GM21447 (cell line): Measurements from ENCODE around the gene FOXJ3.

ENCODE experiments used
- ATAC-seq: cut with Tn5 transposase; IDR thresholded peaks from one replicate; pipeline ENCODE4 v1.9.1; 2021; ENCODE audit not compliant: unreplicated experiment

The FOXJ3 gene

DNA sequence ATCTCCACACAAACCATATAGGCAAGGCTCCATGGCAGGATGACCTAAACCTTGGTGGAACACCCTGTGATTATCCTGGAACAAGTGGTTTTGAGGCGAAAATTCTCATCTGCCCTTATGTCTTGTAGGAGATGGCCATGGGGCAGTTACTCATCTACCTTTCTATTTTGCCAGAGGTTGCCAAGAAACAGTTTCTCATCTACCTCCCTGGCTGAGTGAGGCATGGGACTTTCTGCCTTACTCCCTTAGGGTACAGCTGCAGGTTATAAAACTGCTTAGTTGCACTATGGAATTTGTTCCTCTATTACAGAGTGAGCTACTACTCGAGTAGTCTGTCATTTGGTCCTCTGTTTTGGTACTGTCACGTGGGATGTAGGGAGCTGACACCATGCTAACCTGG is 139.2 kb downstream of the FOXJ3 start:
- no peak for ATAC-seq

DNA sequence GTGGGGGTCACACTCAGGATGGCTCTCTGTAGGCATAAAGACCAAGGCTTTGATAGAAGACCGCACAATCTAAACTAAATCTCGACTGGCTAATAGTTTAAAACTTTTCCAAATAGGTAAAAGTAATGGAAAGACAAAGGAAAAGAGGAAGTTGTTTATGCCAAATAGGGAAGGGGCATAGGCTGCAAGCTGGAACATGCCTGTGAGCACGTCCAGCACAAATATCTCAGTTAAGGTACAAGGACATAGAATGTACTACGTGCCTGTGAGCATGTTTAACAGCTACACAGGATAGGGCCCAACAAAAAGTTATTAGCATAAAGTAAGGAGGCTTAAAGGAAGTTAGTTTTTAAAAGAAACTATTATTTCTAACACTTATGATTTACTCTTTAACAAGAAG is 142.9 kb downstream of the FOXJ3 start:
- ATAC-seq: no peak

DNA sequence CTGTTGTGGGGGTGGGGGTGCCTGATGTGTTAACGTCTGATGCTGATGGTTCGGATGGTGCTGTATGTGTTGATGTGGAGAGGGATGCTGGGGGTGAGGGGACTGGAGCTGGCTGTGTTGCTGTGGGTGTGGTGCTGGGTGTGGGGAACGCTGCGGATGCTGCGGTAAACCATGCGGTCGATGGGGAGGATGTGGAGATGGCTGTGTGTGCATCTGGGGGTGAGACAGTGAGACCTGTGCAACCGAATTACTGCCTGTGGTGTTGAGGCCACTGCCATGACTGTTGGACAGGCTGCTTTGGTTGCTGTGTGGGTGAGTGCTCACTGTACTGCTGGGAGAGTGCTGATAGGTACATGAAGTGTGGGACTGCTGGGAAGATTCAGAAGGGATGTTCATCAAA is 143.7 kb downstream of the FOXJ3 start:
- ATAC-seq: no peak

DNA sequence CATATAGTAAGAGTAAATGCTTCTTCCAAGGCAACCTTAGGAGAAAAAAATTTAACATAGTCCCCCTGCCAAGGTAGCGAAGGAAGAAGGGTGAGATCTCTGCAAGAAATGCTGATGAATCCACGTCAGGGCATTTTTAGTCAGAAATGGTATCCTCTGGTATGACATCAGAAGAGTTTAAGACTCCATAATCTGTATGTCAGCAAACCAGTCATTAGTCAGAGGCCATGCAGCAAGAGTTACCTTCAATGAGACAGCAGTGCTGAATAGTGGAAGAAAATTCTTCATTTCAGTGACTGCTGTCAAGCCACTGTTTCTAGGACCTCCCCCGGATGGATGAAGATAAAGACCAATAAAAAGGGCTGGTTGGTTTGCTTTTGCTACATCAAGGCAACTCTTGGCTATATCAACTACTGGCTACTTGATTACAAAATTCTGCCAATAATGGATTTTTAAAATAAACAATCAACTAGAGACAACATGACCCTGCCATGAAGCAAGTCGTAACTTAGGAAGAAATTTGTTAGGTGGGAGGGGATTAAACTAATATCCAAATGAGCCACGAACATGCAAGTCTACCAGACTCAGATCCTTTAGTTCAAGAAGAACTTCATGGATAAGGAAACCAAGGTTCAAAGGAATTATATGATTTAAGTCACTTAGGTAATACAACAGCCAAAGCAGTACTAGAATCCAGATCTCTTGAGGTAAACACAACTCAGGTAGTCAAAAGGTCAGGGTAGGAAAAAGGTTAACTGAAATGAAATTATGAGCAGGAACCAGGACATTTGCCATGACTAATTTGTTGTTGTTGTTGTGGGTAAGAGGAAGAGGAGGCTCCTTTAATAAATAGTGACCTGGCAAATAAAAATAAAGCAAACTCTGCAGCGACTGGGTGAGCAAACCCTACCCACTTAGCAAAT is 144.8 kb downstream of the FOXJ3 start:
- no peak for ATAC-seq

DNA sequence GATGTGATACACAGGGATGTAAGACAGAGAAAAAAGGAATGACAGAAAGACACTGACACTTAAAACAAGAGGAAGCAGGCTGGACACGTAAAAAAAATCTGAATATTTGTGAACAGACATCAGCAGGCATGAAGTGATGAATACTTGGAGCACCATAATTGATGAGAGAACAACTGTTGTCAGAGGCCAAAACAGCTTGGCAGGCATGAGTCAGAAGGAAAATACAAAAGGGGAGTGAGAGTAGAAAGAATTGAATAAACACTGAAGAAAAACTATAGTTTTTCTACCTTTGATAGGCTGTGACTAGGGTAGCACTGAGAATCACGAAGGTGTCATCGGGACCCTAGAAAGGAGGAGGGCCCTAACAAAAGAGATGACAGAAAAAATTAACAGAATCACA is 148.9 kb downstream of the FOXJ3 start:
- no peak for ATAC-seq

DNA sequence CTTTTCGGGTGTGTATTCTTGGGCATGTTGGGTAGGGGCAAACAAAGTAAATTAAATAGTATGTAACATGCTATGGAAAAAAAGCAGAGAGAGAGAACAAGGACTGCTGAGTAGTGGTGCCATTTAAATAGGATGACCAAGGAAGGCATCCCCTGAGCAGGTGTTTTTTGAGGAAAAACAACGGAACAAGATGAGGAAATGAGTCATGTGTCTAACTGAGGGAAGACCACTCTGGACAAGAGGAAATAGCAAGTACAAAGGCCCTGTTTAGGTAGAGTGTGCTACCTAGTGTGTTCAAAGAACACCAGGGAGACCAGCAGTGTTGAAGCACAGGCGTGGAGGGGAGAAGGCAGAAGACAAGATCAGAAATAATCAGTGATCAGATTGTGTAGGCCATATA is 150.4 kb downstream of the FOXJ3 start:
- no peak for ATAC-seq

DNA sequence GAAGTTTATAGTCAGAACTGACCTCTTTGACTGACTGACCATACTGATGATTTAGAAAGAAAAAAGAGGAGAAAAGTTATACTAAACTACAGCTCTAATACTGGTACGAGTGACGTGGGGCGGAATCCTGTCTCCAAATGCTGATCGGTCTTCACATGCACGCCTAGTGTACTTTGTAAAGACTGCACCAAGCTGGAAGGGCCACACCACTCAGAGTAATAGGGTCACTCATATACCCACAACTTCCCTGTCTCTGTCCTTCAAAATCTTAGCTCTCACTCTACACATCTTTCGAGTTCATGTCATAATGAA is 151.1 kb downstream of the FOXJ3 start:
- ATAC-seq: no peak

DNA sequence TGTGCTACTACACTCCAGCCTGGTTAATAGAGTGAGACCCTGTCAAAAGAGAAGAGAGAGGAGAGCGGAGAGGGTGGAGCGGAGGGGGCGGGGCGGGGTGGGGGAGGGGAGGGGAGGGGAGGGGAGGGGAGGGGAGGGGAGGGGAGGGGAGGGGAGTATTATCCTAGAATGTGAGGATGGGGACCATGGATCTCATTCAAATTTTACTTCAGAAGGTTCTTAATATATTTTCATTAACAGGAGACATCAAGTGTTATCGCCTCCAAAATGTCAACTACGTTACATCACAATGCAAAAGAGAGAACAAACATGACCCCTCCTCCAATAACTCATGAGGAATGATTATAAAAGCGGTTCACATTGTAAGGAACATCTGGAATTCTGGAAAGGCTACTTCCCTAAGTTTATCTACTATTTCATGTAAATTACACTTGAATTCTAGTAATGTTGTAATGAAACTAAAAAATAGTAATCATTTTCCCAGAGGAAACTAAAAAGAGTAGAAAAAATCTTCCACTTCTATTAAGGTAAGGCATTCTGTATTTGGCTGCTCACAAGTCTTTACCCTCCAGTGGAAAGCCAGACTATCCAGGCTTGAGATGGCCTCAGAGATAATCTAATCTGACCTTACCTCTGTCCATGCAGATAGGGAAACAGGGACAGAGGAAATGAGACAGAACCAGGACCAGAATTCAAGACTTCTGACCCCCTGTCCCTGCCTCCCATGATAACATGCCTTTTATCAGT is 151.7 kb downstream of the FOXJ3 start:
- no peak for ATAC-seq

DNA sequence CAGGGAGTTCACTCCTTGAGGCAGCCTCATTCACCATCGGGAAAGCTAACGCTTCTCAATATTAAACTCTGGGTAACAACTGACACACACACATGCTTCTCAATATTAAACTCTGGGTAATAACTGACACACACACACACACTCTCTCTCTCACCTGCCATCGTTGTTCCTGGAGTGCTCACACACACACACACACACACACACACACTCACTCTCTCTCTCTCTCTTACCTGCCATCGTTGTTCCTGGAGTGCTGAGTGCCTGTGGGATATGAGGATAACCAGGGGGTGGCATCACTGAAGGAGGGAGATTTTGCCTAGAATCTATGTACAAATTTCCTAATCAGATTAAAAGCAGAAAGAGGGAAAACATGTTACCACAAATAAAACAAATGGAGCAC is 153.3 kb downstream of the FOXJ3 start:
- no peak for ATAC-seq

DNA sequence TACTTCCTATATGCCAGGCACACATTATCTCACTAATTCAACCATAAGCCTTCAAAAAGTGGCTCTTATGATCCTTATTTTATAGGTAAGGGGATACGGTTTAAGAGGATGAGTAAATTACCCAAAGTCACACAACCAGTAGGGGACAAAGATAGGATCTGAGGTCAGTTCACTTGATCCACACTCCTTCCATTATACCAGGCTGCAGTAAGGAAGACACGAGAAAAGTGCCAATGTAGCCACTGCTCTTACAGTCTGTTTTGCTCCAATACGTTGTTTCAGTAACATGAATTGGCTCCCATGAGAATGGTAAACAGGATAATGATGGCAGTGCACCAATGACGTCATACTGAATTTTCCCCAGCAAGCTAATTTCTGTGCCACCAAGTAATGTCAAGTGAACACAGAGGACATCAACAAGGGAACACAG is 155.1 kb downstream of the FOXJ3 start:
- no peak for ATAC-seq

DNA sequence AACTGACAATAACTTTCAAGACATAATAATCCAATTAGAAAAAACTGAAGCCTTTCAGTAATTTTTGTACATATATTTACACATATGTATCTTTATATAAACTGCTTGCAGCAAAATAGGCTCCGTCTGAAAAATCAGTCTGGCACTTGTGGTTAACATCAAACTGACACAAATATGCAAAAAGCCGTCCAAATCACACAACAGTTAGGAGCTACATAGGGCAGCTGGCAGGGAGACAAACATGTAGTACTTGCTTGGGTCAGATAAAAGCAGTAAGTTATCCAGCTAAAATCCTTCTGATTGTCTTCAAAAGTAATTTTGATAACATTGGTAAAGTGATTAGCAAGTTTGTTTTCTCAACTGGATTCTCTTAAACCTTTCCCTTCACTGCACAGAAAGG is 155.8 kb downstream of the FOXJ3 start:
- no peak for ATAC-seq

DNA sequence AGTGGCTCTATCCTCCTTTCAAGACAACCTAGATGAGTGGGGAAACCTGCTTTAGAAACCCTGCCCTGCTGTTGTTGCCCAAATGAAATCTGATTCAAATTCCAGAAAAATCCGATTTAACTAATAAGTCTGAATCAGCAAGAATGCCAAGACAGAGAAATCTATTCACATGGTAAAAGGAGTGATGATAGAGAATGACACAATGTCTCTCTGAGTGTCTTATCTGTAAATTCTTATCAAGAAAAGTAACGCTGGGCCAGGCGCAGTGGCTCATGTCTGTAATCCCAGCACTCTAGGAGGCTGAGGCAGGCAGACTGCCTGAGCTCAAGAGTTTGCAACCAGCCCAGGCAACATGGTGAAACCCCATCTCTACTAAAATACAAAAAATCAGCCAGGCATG is 156.8 kb downstream of the FOXJ3 start:
- no peak for ATAC-seq

DNA sequence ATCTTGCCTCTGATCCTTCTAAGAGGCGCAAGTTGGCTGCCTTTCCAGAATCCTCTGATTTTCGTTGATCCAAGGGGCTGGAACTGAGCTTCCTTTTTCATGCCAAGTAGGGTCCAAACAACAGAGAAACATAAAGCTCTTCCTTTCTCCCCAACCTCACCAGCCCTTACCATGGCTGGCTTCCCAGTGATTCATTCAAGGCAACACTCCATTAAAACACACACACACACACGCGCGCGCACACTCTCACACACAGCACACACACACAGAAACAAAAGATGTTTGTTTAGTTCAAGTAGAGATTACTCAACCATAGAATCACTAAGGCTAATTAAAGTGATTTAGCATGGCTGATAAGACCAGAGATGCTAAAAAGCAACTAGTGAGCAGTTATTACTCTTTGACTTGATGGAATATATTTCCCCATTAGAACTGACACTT is 157.5 kb downstream of the FOXJ3 start:
- ATAC-seq: no peak

DNA sequence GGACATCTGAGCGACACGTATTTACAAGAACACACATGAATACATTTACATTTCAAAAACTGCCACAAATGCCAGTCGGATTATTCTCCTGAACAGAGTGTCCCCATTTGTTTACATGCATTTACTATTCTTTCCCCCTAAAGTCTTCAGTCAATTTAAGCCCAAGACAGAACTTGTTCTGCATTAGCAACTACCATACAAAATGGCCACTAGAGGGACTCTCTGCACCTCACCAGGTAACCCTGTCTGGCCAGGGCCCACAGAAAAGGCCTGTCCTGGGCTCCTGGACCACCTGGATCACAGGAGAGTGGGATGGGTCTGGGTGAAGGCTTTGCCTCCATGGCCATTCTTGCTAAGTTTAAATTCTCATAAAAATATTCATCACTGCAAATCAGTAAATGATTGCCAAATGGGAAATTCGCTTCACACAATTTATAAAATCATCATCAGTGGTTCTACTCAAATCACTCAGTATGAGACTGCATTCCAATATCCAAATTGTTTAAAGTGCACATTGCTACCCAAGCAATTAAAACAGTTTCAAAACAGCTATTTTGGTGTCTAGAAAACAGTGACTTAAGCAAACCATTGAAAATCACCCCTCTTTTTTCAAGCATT is 158.0 kb downstream of the FOXJ3 start:
- no peak for ATAC-seq

DNA sequence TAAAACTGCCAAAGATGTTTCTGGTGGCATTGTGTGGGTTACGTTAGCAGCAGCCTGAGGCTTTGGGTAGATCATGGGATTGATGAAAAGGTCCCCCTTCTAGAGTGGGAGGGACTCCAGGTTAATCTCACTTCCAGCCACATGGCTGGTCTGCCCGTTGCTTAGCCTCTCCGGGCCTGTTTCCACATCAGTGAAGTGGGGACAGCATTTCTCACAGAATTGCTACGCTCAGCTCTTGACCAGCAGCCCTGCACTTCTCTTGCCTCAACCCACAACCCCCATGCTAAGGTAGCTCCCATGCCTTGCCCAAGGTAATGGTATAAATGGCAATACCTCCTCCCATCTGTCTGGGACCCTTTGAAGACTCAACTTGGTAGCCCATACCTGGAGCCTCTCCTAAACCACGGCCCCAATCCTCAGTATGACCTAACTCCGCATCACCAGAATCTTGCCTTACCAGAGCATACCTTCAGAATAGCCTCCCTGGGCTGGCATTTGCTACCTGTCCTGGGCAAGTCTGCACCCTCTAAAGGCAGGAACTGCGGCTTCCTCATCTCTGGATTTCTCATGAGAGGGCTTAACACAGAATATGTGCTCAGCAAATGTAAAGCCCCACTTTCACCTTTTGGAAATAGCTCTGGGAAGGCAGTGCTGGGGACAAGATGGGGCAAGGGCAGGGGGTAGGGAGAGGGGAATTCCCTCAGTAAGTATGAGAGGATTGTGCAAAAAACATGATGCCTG is 159.6 kb downstream of the FOXJ3 start:
- ATAC-seq: no peak

DNA sequence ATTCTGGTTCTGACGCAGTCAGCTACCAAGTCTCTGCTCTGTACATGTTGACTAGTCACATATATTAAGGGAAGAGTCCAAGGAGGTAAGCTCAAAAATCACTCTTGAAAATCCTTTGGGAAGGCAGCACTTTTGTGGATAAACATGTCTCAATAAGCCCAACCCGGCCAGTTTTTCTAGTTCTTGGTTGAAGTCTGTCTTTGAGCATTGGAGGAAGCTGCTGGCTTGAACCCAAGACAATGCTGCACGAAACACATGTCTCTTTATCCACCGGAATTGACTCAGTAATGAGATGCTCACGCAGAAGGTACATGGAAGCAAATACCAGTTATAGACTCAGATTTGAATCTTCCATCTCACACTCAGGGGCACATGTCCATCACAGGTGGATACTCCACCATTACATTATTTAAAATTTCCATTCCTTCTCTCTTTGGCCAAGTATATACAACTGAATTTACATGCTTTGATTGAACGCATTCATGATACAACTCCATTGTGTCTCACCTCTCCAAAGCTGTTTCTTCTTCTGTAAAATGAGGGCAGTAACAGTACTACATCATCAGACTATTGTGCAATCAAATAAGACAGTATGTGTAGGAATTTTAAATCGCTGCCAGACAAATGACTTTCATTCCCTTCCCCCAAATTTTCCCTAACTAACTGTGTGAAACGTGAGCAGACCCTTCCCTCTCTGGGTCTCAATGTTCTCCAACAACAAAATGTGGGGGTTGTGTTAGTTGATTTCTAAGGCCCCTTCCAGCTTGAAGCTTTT is 160.9 kb downstream of the FOXJ3 start:
- no peak for ATAC-seq

DNA sequence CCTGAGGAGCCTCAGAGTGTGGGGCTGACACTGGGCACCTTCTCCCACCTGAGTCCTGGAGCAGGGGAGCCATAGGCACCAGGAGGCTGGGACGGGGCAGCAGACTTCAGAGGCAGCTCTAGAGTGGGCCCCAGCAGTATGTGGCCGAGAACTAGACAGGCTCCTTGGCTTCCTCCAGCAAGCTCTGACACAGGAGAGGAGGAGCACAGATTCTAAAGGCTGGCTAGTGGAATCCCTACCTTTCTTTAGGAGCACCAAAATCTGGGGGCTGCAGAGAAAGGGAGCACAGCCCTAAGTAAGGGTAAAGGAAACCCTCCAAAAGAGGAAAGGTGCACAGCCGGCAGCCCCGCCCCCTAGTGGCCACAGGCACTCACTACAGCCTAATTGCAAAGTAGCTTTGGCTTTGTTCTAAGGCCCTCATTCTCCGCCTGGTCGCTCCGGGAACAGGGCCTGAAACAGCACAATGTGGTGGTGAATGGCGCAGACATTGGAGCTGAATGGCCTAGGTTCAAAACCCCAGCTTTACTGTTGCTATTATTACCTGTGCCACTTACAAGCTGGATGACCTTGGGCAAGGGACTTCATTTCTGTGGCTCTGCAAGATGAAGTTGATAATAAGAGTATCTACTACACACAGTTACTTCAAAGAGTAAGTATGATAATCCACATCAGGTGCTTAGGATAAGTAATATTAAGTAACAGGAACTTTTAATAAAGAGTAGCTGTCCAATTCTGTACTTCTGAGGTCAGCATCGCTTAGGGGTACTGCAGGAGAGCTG is 161.7 kb downstream of the FOXJ3 start:
- no peak for ATAC-seq

DNA sequence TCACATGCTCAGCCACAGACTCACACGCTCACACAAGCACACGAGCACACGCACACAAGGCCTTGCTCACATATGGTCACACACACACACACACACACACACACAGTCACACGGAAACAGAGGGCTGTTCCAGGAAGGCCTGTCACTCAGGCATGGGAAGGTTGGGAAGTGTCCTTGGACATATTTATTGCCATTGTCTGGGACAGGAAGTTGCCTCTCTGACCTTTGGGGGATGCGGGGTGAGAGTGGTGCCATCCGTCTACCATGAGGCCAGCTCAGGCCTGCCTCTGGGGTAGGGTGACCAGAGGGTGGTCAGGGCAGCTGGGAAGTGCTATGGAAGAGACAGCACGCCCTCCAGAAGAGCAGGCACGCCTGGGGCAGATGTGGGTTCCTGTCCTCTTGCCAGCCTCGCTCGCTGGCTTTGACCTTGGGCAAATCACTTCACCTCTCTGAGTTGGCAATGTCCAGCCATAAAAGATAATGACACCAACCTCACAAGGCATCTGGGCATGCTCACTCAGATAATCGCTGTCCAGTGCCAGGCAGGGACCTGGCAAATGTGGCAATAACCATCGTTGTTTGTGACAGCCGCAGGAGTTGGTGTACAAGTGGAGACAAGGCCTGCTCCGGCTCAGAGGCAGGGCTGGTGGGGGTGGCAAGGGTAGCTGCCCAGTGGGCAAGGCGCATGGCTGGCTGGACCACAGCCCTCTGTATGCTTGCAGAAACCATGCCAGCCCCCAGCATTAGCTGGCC is 162.5 kb downstream of the FOXJ3 start:
- no peak for ATAC-seq

DNA sequence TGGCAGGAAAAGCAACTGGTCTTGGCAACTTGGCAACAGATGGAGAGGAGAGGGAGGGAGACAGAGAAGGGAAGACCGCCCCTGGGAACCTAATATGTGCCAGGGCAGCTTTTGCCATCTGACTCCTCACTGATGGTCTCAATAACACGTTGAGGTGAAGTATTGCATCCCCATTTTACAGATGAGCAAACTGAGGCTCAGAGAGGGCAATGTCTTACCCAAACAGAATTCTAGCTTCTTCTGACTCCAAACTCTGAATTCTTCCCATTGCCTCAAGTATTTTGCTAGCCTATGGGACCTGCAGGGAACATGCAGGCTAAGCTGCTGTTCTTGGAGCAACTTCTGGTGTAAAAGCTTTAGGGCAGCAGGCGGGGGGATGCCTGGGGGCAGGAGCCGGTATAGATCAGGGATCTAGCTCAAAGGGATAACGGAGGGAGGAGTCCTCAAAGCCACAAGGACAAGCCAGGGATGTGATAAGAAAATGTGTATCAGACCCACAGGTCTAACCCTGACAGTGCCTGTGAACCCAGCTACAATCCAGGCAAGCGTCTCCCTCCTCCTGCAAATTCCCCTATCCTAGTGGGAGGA is 163.3 kb downstream of the FOXJ3 start:
- no peak for ATAC-seq
